ENCODE measurements around the gene UPK1A. TPM values are rescaled to one million over a fixed set of nuclear protein-coding genes. Genes with fewer than 3 reads are reported as not detected.

UPK1A gene
- total RNA-seq, 2 experiments from 2014 or later: 1.8 to 2.2 TPM

GRCh38 chr19:35713506-35713850 lies 47.2 kb downstream of the UPK1A start:
- CTCF ChIA-PET: interaction anchor here (1.0 to 6.4 kb wide), 8 partner anchors 14 to 69 kb away, joined by 3 to 137 read pairs (median 6); partner anchors contain the start of genes IGFLR1, LIN37, PSENEN and U2AF1L4
- intact Hi-C loops (cut with micrococcal nuclease): loop anchor here (2.0 to 10.0 kb wide), 3 partner anchors 34 to 221 kb away; partner anchors contain the start of genes HCST, LIN37, LRFN3 and PSENEN

GRCh38 chr19:35713904-35714495 lies 47.7 kb downstream of the UPK1A start:
- Mint-ChIP-seq H3K27me3 (no peaks in the 10 kb centered on the region), H3K27ac (peak overlapping the region; percentile 100), H3K36me3 (ENCODE audit: low read depth) (peaks cover 52% of the 10 kb centered on the region), H3K4me3 (peak overlapping the region; percentile 83), H3K4me1 (ENCODE audit: low read depth) (peaks cover 32% of the 10 kb centered on the region), H3K9me3 (peaks cover 2% of the 10 kb centered on the region)
- DNase-seq: no peak
- intact Hi-C loops (cut with micrococcal nuclease): loop anchor here (1.0 to 10.0 kb wide), 4 partner anchors 20 to 221 kb away; partner anchors contain the start of genes HCST, LIN37, LRFN3 and PSENEN
- TF ChIP-seq CTCF (IDR thresholded peaks at IDR 0.05): no peak
- ChIA-PET POLR2A (interaction anchor here (0.8 to 8.8 kb wide), 10 partner anchors 8 to 217 kb away, joined by 3 to 215 read pairs (median 6); partner anchors contain the start of genes COX6B1, IGFLR1, LIN37 and PSENEN), CTCF (interaction anchor here (0.8 to 6.4 kb wide), 11 partner anchors 9 to 165 kb away, joined by 3 to 137 read pairs (median 4); partner anchors contain the start of genes IGFLR1, LIN37, PSENEN and U2AF1L4)
- ATAC-seq: no peak

More at GRCh38 chr19:35713506-35713850, 47.2 kb downstream of the UPK1A start:
- Mint-ChIP-seq H3K27ac (peak overlapping the region; percentile 100), H3K9me3 (peaks cover 2% of the 10 kb centered on the region), H3K27me3 (no peaks in the 10 kb centered on the region), H3K4me3 (peak overlapping the region; percentile 83), H3K36me3 (ENCODE audit: low read depth) (peaks cover 47% of the 10 kb centered on the region), H3K4me1 (ENCODE audit: low read depth) (peaks cover 31% of the 10 kb centered on the region)
- ATAC-seq (no peak), DNase-seq (no peak)
- TF ChIP-seq CTCF (IDR thresholded peaks at IDR 0.05): no peak
- POLR2A ChIA-PET: interaction anchor here (0.7 to 8.8 kb wide), 13 partner anchors 8 to 217 kb away, joined by 3 to 215 read pairs (median 4); partner anchors contain the start of genes HSPB6, IGFLR1, LIN37 and PROSER3

GRCh38 chr19:35714601-35715354 lies 48.5 kb downstream of the UPK1A start:
- no peak for TF ChIP-seq CTCF (IDR thresholded peaks at IDR 0.05)

GRCh38 chr19:35715355-35715809 lies 49.1 kb downstream of the UPK1A start:
- peaks cover 36% of the 10 kb centered on the region for H3K4me1 Mint-ChIP-seq (ENCODE audit: low read depth)
- CTCF ChIA-PET: interaction anchor here (1.0 to 6.4 kb wide), 3 partner anchors 16 to 28 kb away, joined by 4 to 137 read pairs (median 18); partner anchors contain the start of genes IGFLR1, PSENEN and U2AF1L4

More at GRCh38 chr19:35714601-35715354, 48.5 kb downstream of the UPK1A start:
- ChIA-PET CTCF (interaction anchor here (0.8 to 6.4 kb wide), 9 partner anchors 10 to 165 kb away, joined by 3 to 137 read pairs (median 5); partner anchors contain the start of genes IGFLR1, LIN37, PSENEN and U2AF1L4), POLR2A (interaction anchor here (0.6 to 8.8 kb wide), 12 partner anchors 9 to 106 kb away, joined by 3 to 215 read pairs (median 4); partner anchors contain the start of genes COX6B1, HSPB6, IGFLR1 and LIN37)
- Mint-ChIP-seq H3K27ac (peak overlapping the region; percentile 100), H3K4me1 (ENCODE audit: low read depth) (peaks cover 34% of the 10 kb centered on the region), H3K9me3 (peaks cover 2% of the 10 kb centered on the region), H3K36me3 (ENCODE audit: low read depth) (peaks cover 59% of the 10 kb centered on the region), H3K27me3 (no peaks in the 10 kb centered on the region), H3K4me3 (peak overlapping the region; percentile 83)
- no peak for ATAC-seq
- DNase-seq: peak; percentile 72
- intact Hi-C loops (cut with micrococcal nuclease): loop anchor here (1.0 to 10.0 kb wide), 3 partner anchors 20 to 220 kb away; partner anchors contain the start of genes LIN37, LRFN3, PSENEN and U2AF1L4

More at GRCh38 chr19:35715355-35715809, 49.1 kb downstream of the UPK1A start:
- H3K27ac Mint-ChIP-seq: peak overlapping the region; percentile 100
- no peak for DNase-seq
- H3K27me3 Mint-ChIP-seq: no peaks in the 10 kb centered on the region
- ATAC-seq: no peak
- TF ChIP-seq CTCF (IDR thresholded peaks at IDR 0.05): no peak
- intact Hi-C loops (cut with micrococcal nuclease): loop anchor here (10.0 kb wide), 1 partner anchor 219 kb away; the partner anchor contains the start of gene LRFN3
- peaks cover 2% of the 10 kb centered on the region for H3K9me3 Mint-ChIP-seq
- peak overlapping the region; percentile 83 for H3K4me3 Mint-ChIP-seq
- POLR2A ChIA-PET: interaction anchor here (0.6 to 8.8 kb wide), 11 partner anchors 10 to 105 kb away, joined by 3 to 215 read pairs (median 4); partner anchors contain the start of genes HSPB6, IGFLR1, LIN37 and PSENEN
- H3K36me3 Mint-ChIP-seq (ENCODE audit: low read depth): peaks cover 65% of the 10 kb centered on the region
